GM21529 (cell line): Measurements from ENCODE around the gene MAGEB1.

Experiments
- ATAC-seq: cut with Tn5 transposase; IDR thresholded peaks from one replicate; pipeline ENCODE4 v1.9.1; 2021; ENCODE audit not compliant: unreplicated experiment

The MAGEB1 gene

DNA sequence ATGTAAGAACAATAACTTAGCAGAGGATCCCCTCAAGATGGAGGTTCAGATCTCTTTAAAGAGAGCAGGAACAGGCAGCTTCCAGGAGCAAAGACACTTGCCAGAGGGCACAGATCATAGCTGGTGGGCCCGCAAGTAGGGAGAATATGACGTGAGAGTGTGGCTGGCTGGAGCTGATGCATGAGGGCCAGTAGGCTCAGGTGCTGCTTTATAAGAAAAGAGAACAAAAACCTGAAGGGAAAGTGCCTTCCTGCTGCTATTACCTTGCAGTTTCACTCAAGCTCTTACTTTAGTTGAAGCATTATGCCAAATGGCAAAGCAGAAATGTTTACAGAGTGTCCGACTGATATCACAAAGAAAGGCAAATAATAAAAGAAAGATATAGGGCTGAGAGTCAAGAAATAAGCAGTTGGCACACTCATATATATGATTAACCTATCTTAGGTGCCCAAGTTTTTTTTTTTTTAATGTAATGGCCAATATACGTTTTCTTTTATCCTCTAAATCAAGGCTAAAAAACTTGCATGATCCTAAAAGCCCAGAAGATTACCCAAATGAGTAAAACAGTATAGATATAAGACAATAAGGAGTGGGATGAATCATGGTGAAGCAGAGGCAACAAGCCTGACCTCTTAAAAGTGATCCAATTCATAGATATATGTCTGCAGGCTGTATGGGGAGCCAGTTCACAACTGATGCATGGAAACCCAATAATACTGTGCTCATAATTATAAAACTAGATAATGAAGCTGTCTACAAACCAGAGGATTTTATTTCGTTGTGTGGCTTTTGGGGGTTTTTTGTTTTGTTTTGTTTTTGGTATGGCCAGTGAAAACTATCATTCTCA is 49.7 kb downstream of the MAGEB1 start:
- ATAC-seq: no peak

DNA sequence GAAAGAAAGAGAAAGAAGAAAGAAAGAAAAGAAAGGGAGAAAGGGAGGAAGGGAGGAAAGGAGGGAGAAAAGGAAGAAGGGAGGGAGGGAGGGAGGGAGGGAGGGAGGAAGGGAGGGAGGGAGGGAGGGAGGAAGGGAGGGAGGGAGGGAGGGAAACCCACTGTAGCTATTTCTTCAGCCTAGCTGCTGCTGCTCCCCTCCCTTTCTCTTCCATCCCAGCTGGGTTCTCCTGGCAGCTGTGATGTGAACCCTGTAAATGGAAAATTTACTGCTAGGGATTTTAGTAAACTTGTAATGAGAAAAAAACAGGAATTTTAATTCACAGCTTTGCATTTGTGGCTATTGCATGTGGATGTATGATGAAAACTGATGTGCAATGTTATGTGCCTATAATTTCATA is 54.3 kb downstream of the MAGEB1 start:
- no peak for ATAC-seq
